Lower lobe of right lung (tissue), 2 donors: ENCODE results near the gene ATAT1. TPM values are rescaled to one million over a fixed set of nuclear protein-coding genes. Genes with fewer than 3 reads are reported as not detected.
A peak's percentile ranks its signal among the peaks of the same experiment; 100 is the strongest.

ENCODE experiments used
- ATAC-seq, 2 donors: fragments of 200-7000 bp; cut with Tn5 transposase; one replicate each; pipeline ENCODE4 v1.9.1; 2020 to 2022; ENCODE audit warnings: mild to moderate bottlenecking in 2 of 2, moderate library complexity in 2 of 2
- DNase-seq: peaks from one replicate; pipeline ENCODE4 v3.0.0-alpha.2; 2020
- H3K27ac ChIP-seq: fragments of 200-600 bp; one replicate; pipeline ENCODE4 v1.8.0; 2022
- H3K27me3 ChIP-seq: fragments of 200-600 bp; one replicate; pipeline ENCODE4 v1.8.0; 2022; ENCODE audit warnings: low read depth
- H3K36me3 ChIP-seq: fragments of 200-600 bp; one replicate; pipeline ENCODE4 v1.8.0; 2022; ENCODE audit warnings: mild to moderate bottlenecking
- H3K4me1 ChIP-seq: fragments of 200-600 bp; one replicate; pipeline ENCODE4 v1.8.0; 2022
- H3K4me3 ChIP-seq: fragments of 200-600 bp; one replicate; pipeline ENCODE4 v1.8.0; 2022; ENCODE audit warnings: mild to moderate bottlenecking
- H3K9me3 ChIP-seq: fragments of 200-600 bp; one replicate; pipeline ENCODE4 v1.8.0; 2022
- intact Hi-C: fragments of 100-400 bp; cut with DNase I; formaldehyde crosslinking; loops from one replicate; pipeline ENCODE4 v1.11.0; 2022
- total RNA-seq: library from RNA; stranded (reverse); fragmentation: NEBNext Ultra II Directional; extraction: Animal tissue kit (Norgen Biotek cat#: 25700); gene quantifications from one replicate; pipeline ENCODE4 v1.2.1, GENCODE V29; 2021
- TF ChIP-seq, protein P1 (sequence below): fragments of 200-600 bp; IDR thresholded peaks from one replicate; pipeline ENCODE4 v1.8.0; 2022; ENCODE audit warnings: antibody characterized with exemption, mild to moderate bottlenecking
- donor health status: DM: no; HTN: yes; CAD: no; lungs with severe emphysema.

The ATAT1 gene
- total RNA-seq, 1 donor from 2014 or later: 8.9 TPM

DNA sequence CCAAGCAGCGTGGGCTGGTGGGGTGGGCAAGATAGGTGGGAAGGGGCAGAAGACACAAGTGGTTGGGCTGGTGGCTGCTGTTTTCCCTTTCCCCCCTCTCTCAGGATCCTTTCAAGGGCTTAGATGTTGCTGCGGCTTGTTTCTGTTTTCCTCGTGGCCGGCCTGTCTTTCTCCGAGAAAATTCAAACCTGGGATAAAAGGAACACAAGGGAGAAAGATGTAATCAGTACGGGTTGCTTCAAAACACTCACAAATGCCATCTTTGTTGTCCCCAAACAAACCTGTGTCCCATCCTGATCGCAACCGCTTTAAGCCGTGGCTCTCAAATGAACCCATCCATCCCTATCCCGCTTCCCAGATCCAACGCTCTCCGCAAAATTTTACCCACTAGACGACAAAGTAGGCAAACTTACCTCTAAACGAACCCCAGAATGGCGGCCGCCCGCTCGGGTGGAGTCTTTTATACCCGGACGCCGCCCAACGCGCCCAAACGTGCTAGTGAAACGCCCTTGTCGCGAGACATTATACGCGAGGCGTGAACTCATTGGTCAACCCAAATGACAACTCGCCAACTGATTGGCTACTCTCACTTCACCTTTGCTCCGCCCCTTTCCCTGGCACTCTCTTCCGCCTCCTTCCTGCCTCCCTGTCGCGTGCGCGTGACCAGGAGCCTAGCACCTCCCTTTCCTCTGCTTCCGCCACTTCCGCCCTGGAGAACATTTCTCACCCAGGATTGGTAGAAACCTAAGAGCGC is 9.7 kb upstream of the ATAT1 start, which contains the start of gene PPP1R10:
TSS of gene PPP1R10 (minus strand) at position 433 of the 754 bp plus-strand sequence. CDS start 7,299 bp downstream, outside the sequence.
- intact Hi-C loops: no loop called here
- Histone ChIP-seq H3K27ac (peak within 1 kb of the TSS; percentile 94), H3K9me3 (no peaks in the 10 kb centered on the region), H3K4me3 (peak within 1 kb of the TSS; percentile 83), H3K4me1 (peaks cover 37% of the 10 kb centered on the region), H3K36me3 (peaks cover 40% of the 10 kb centered on the region), H3K27me3 (no peaks in the 10 kb centered on the region)
- TF ChIP-seq, protein P1, sequence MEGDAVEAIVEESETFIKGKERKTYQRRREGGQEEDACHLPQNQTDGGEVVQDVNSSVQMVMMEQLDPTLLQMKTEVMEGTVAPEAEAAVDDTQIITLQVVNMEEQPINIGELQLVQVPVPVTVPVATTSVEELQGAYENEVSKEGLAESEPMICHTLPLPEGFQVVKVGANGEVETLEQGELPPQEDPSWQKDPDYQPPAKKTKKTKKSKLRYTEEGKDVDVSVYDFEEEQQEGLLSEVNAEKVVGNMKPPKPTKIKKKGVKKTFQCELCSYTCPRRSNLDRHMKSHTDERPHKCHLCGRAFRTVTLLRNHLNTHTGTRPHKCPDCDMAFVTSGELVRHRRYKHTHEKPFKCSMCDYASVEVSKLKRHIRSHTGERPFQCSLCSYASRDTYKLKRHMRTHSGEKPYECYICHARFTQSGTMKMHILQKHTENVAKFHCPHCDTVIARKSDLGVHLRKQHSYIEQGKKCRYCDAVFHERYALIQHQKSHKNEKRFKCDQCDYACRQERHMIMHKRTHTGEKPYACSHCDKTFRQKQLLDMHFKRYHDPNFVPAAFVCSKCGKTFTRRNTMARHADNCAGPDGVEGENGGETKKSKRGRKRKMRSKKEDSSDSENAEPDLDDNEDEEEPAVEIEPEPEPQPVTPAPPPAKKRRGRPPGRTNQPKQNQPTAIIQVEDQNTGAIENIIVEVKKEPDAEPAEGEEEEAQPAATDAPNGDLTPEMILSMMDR: no peak
- DNase-seq (peak; percentile 98), ATAC-seq (peak; percentile 91 to 96)

DNA sequence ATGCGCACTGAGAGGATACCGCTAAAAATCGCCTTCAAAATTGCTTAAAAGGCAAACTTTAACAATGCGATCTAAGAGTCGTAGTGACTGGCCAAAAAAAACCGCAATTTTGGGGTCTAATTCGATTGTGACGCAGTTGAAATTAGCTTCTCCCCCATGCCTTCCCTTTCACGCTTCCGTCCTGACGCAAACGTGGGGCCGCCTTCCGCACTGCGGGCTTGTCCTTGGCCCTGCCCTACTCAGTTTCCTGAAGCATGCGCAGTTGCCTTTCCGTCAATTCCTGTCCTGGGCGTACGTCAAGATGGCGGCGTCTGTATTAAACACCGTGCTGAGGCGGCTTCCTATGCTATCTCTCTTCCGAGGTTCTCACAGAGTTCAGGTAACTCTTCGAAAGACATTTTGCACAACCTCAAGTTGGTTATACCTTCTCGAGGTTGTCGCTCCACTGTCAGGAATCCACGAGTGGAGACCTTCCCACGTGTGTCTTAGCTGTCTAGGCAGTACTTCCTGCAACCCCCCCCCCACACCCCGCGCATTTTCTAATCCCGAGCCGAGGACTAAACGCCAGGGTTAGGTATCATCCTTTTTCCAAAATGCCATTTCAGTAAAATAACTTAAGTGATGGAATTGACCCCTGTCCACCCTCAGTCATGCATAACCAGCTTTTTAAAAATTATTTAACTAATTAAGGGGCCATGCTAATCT is 9.0 kb upstream of the ATAT1 start, which contains the start of gene MRPS18B:
TSS of gene MRPS18B (plus strand) at position 276 of the 705 bp plus-strand sequence. CDS start at position 302, 26 bp downstream.
- H3K27ac ChIP-seq: peak within 1 kb of the TSS; percentile 94
- no peaks in the 10 kb centered on the region for H3K9me3 ChIP-seq
- peak; percentile 99 for DNase-seq
- TF ChIP-seq, protein P1: no peak
- H3K27me3 ChIP-seq: no peaks in the 10 kb centered on the region
- H3K4me3 ChIP-seq: peak within 1 kb of the TSS; percentile 83
- intact Hi-C loops: no loop called here
- H3K4me1 ChIP-seq: peaks cover 30% of the 10 kb centered on the region
- H3K36me3 ChIP-seq: peaks cover 48% of the 10 kb centered on the region
- ATAC-seq: peak; percentile 92 to 95

GRCh38 chr6:30618270-30618797 is 8.3 kb upstream of the ATAT1 start:
- DNase-seq (no peak), ATAC-seq (no peak)
- Histone ChIP-seq H3K4me3 (peak overlapping the region; percentile 83), H3K9me3 (no peaks in the 10 kb centered on the region), H3K36me3 (peaks cover 54% of the 10 kb centered on the region), H3K27ac (peak overlapping the region; percentile 94), H3K4me1 (peaks cover 24% of the 10 kb centered on the region), H3K27me3 (no peaks in the 10 kb centered on the region)
- intact Hi-C loops: no loop called here
- TF ChIP-seq, protein P1: no peak

GRCh38 chr6:30619561-30619960 is 7.1 kb upstream of the ATAT1 start:
- Histone ChIP-seq H3K36me3 (peaks cover 66% of the 10 kb centered on the region), H3K27me3 (no peaks in the 10 kb centered on the region), H3K9me3 (no peaks in the 10 kb centered on the region), H3K27ac (no peak overlapping the region), H3K4me3 (no peak overlapping the region), H3K4me1 (peaks cover 11% of the 10 kb centered on the region)
- no peak for DNase-seq
- ATAC-seq: no peak
- intact Hi-C loops: no loop called here
- TF ChIP-seq, protein P1: no peak

DNA sequence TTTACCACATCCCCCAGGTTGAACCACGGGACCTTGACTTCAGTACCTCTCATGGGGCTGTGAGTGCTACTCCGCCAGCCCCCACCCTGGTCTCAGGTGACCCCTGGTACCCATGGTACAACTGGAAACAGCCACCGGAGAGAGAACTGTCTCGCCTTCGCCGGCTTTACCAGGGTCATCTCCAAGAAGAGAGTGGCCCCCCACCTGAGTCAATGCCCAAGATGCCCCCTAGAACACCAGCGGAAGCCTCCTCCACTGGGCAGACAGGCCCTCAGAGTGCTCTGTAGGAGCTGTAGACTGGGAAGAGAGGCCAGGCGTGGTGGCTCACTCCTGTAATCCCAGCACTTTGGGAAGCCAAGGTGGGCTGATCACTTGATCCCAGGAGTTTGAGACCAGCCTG is 1.2 kb upstream of the ATAT1 start:
- H3K36me3 ChIP-seq: peaks cover 71% of the 10 kb centered on the region
- H3K9me3 ChIP-seq: no peaks in the 10 kb centered on the region
- intact Hi-C loops: no loop called here
- ATAC-seq: no peak
- H3K4me1 ChIP-seq: peaks cover 19% of the 10 kb centered on the region
- H3K27me3 ChIP-seq: no peaks in the 10 kb centered on the region
- H3K4me3 ChIP-seq: no peak overlapping the region
- DNase-seq: no peak
- H3K27ac ChIP-seq: peak overlapping the region; percentile 91
- TF ChIP-seq, protein P1: no peak
